ENCODE data around the gene RPA1.

DNA sequence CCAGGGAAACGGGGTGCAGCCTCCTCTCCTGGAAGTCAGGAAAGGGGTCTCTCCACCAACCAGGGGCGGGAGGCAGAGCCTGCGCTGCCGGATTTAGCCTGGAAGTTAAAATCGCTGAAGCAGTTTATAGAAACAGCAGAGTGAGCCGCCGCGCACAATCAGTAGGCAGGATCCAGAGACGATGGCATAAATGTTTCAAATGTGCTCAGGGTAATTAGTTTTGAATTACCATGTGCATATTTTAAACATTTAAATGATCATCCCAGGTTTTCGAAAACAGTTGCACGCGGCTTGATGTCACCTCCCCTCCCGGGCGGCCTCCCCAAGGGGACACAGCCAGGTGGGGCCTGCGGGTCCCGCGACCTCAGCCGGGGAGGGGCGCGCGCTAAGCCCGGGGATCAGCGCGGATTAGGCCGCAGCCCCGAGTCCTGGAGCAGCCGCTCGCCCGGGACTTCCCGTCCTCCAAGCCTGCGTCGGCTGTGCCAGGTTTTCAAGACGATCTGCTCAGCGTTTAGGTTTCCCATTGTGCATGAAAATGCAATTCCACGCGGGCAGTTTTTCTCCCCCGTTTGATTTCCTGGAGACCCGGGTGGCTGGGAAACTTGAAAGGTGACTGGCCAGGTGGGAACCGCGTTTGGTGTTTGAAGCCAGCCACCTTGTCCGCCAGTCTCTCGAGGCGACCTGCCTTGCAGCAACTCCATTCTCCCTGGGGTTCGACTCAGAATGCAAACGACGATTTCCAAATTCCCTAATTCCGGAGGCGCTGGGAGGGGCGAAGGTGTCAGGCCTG lies 78.3 kb downstream of the RPA1 start:
- TF ChIP-seq, protein P1, sequence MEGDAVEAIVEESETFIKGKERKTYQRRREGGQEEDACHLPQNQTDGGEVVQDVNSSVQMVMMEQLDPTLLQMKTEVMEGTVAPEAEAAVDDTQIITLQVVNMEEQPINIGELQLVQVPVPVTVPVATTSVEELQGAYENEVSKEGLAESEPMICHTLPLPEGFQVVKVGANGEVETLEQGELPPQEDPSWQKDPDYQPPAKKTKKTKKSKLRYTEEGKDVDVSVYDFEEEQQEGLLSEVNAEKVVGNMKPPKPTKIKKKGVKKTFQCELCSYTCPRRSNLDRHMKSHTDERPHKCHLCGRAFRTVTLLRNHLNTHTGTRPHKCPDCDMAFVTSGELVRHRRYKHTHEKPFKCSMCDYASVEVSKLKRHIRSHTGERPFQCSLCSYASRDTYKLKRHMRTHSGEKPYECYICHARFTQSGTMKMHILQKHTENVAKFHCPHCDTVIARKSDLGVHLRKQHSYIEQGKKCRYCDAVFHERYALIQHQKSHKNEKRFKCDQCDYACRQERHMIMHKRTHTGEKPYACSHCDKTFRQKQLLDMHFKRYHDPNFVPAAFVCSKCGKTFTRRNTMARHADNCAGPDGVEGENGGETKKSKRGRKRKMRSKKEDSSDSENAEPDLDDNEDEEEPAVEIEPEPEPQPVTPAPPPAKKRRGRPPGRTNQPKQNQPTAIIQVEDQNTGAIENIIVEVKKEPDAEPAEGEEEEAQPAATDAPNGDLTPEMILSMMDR (IDR thresholded peaks at IDR 0.05; ENCODE audit: insufficient read depth, low read length, poor library complexity, severe bottlenecking), result no peak
- no peak for TF ChIP-seq EZH2phosphoT487 (conservative IDR thresholded peaks at IDR 0.05; ENCODE audit: low read length)

All from SU-DHL-6 (cell line).